Measurements from ENCODE around the gene PDSS2. TPM values are rescaled to one million over a fixed set of nuclear protein-coding genes. Genes with fewer than 3 reads are reported as not detected.

Gene PDSS2
- polyA plus RNA-seq, 3 donors = 10.1 to 13.9 (median 13.3) TPM

- Mint-ChIP-seq H3K27me3 (ENCODE audit: low read depth in 3 of 3) (peaks cover 8 to 14% (median 14%) of the 10 kb centered on the region in 3 donors), H3K4me1 (no peaks in the 10 kb centered on the region), H3K4me3 (no peak overlapping the region), H3K36me3 (no peaks in the 10 kb centered on the region), H3K27ac (no peak overlapping the region), H3K9me3 (peaks cover 0 to 2% (median 0%) of the 10 kb centered on the region in 7 donors)
- H3K4me3 ChIP-seq (replicated peaks in 1 of 3; ENCODE audit: low read depth in 2 of 3, low read length in 3 of 3) = no peak overlapping the region
- H2AFZ ChIP-seq (ENCODE audit: insufficient read depth, low read depth, low read length, poor library complexity, severe bottlenecking) = no peak overlapping the region
- no peaks in the 10 kb centered on the region for H4K20me1 ChIP-seq (ENCODE audit: insufficient read depth, low read length)
- no peaks in the 10 kb centered on the region for H3K4me1 ChIP-seq (ENCODE audit: control insufficient read depth in 1 of 2, insufficient read depth in 2 of 2, low read length in 2 of 2)
- H3K9me3 ChIP-seq (replicated peaks in 1 of 2; ENCODE audit: control insufficient read depth in 1 of 2, insufficient read depth in 1 of 2, low read length in 2 of 2) = no peaks in the 10 kb centered on the region
- intact Hi-C loops (cut with micrococcal nuclease) = no loop called here
- no peak for DNase-seq
- TF ChIP-seq CTCF (IDR thresholded peaks at IDR 0.05) = no peak
- H3K4me2 ChIP-seq (replicated peaks; ENCODE audit: extremely low read depth, low read length, poor library complexity, severe bottlenecking) = no peak overlapping the region
- WGBS (ENCODE audit: insufficient coverage) = no CpG with 5 or more reads among the region's 1 CpG
- H3K36me3 ChIP-seq (replicated peaks in 1 of 2; ENCODE audit: control insufficient read depth in 1 of 2, insufficient read depth in 2 of 2, low read length in 2 of 2) = no peaks in the 10 kb centered on the region
- no peak overlapping the region for H3K27ac ChIP-seq (ENCODE audit: low read depth in 1 of 2, low read length in 2 of 2)
- peaks cover 11 to 12% of the 10 kb centered on the region in 2 donors for H3K27me3 ChIP-seq (ENCODE audit: control insufficient read depth in 2 of 2, insufficient read depth in 2 of 2, low read length in 2 of 2)
- no peak overlapping the region for H3K9ac ChIP-seq (ENCODE audit: insufficient read depth, low read length, poor library complexity, severe bottlenecking)
- no peaks in the 10 kb centered on the region for H3K79me2 ChIP-seq (ENCODE audit: insufficient read depth, low read length)
Measured at GRCh38 chr6:107470364-107470763, 11.0 kb upstream of the PDSS2 start.

DNA sequence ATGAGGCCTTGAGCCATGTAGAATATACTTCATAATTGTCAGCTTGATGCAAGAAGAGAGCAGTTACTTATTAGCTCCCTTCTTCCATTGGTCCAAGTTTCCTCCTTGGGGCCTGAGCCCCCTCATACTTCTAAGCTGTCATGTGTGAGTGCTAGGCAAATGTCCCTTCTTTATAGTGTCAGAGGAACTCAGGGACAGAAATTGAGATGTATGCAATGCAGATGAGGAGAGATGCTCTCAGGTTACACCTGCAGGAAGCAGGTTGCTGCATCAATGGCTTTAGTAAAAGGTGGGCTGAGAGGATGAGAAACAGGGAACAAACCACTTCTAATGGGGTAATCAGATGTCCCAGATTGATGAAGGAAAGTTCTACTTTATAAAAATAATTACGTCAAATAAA is 6.7 kb upstream of the PDSS2 start:
- H3K4me3 ChIP-seq (replicated peaks in 1 of 3; ENCODE audit: low read depth in 2 of 3, low read length in 3 of 3) = no peak overlapping the region
- intact Hi-C loops (cut with micrococcal nuclease) = no loop called here
- no peak for DNase-seq
- Mint-ChIP-seq H3K27ac (no peak overlapping the region), H3K4me1 (no peaks in the 10 kb centered on the region), H3K4me3 (no peak overlapping the region), H3K9me3 (peaks cover 0 to 4% (median 0%) of the 10 kb centered on the region in 7 donors), H3K36me3 (no peaks in the 10 kb centered on the region), H3K27me3 (ENCODE audit: low read depth in 3 of 3) (peaks cover 4 to 7% (median 6%) of the 10 kb centered on the region in 3 donors)
- no peak overlapping the region for H3K4me2 ChIP-seq (replicated peaks; ENCODE audit: extremely low read depth, low read length, poor library complexity, severe bottlenecking)
- H3K27ac ChIP-seq (ENCODE audit: low read depth in 1 of 2, low read length in 2 of 2) = no peak overlapping the region
- H3K4me1 ChIP-seq (ENCODE audit: control insufficient read depth in 1 of 2, insufficient read depth in 2 of 2, low read length in 2 of 2) = no peaks in the 10 kb centered on the region
- peaks cover 3 to 9% of the 10 kb centered on the region in 2 donors for H3K27me3 ChIP-seq (ENCODE audit: control insufficient read depth in 2 of 2, insufficient read depth in 2 of 2, low read length in 2 of 2)
- no peak overlapping the region for H2AFZ ChIP-seq (ENCODE audit: insufficient read depth, low read depth, low read length, poor library complexity, severe bottlenecking)
- no peak overlapping the region for H3K9ac ChIP-seq (ENCODE audit: insufficient read depth, low read length, poor library complexity, severe bottlenecking)
- H3K9me3 ChIP-seq (replicated peaks in 1 of 2; ENCODE audit: control insufficient read depth in 1 of 2, insufficient read depth in 1 of 2, low read length in 2 of 2) = no peaks in the 10 kb centered on the region
- H3K79me2 ChIP-seq (ENCODE audit: insufficient read depth, low read length) = no peaks in the 10 kb centered on the region
- no peaks in the 10 kb centered on the region for H4K20me1 ChIP-seq (ENCODE audit: insufficient read depth, low read length)
- WGBS (ENCODE audit: insufficient coverage) = no CpG with 5 or more reads among the region's 1 CpG
- TF ChIP-seq CTCF (IDR thresholded peaks at IDR 0.05) = no peak
- no peaks in the 10 kb centered on the region for H3K36me3 ChIP-seq (replicated peaks in 1 of 2; ENCODE audit: control insufficient read depth in 1 of 2, insufficient read depth in 2 of 2, low read length in 2 of 2)
